A204.1 (cell line): Measurements from ENCODE around the gene ZDHHC21.
A peak's percentile ranks its signal among the peaks of the same experiment; 100 is the strongest.
"Not testable (repeated sequence)": the region's sequence is repeated elsewhere in the genome, so short reads cannot be mapped to it uniquely, and the experiment has no call there.

Experiments
- FAIRE-seq: peaks from 2 replicates; lab custom pipeline; 2012; peaks lifted over from hg19 to GRCh38; lab: Jason Lieb, UNC

Gene ZDHHC21

DNA sequence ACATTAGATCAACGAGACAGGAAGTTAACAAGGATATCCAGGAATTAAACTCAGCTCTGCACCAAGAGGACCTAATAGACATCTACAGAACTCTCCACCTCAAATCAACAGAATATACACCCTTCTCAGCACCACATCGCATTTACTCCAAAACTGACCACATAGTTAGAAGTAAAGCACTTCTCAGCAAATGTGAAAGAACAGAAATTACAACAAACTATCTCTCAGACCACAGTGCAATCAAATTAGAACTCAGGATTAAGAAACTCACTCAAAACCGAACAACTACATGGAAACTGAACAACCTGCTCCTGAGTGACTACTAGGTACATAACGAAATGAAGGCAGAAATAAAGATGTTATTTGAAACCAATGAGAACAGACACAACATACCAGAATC is 10.6 kb downstream of the ZDHHC21 start:
- not testable (repeated sequence) for FAIRE-seq

DNA sequence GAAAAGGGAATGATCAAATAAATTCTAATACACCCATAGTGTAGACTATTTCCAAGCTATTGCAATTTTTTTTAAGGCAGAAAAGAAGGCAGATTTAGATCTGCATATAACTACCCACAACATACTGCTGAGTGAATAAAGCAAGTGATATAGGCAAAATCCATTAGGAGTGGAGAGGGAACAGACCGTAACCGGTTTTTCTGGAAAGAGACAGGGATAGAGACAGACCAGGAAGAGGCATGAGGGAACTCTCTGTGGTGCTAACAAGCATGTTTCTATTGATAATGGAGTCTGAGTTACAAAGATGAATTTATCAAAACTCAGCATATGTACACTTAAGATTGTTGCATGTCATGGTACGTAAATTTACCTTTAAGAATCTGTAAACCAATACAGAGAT is 14.5 kb downstream of the ZDHHC21 start:
- FAIRE-seq = no peak

DNA sequence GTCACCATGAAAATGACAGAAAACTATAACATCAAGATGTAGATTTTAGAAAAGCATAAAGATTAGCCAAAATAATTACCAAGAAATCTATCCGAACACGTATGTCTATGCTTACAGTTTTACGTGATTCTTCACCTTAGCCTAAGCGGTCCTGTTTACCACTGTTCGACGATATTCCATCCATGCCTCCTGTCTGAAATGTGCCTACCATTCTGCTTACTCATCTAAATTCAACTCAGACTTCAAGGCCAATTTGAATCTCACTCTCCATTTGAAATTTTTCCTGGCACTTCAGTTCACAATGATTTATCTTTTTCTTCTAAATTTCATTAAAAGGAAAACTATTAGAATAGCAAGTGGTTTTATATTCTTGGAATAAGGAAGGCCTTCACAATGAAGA is 15.4 kb downstream of the ZDHHC21 start:
- no peak for FAIRE-seq

DNA sequence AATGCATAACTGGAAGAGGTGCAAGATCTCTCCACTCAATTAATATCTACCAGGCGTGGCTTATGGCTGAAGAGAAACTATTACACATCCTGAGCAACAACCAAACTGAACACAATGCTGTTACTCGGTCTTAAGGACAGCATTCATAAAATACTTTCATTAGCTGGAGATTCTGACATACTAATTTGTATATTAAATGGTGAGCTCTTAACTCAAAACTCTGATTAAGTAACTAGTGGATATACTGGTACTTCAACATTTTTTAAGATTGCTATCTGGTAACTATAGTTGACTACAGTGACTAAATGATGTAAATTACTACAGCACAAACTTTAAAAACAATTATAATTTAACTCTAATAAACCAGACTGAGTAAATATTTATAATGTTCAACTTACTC is 15.8 kb downstream of the ZDHHC21 start:
- no peak for FAIRE-seq

DNA sequence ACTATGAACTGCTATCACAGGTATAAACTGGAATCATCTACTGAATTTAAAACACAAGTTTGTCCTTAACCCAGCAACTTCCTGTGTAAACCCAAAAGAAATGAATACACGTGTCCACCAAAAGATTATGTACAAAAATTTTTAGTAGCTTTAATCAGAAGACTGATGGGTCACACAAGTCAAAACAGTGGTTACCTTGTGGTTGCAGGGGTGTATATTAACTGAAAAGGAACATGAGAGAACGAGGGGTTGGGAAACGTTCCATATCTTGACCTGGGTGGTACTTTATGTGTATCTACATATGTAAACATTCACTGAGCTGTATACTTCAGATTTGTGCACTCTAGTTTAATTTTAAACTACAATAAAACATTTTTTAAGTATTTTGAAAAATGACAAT is 18.6 kb downstream of the ZDHHC21 start:
- FAIRE-seq = no peak

DNA sequence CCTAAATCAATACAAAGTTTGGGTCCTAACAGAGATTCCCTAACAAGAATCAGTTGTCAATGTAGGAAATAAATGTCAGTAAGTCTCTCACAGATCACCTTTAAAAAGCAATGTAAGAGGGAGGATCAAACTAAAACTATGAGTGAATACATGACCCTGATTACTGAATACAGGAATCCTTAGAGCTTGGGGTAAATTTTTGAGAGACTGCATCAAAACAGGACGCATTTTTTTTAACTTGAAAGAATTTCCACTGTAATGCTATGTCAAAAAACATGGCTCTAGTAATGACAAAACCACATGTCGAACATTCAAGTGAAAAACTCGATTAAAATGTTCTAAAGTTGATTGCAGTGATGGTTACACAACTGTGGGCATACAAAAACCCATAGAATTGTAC is 21.9 kb downstream of the ZDHHC21 start:
- FAIRE-seq = no peak

DNA sequence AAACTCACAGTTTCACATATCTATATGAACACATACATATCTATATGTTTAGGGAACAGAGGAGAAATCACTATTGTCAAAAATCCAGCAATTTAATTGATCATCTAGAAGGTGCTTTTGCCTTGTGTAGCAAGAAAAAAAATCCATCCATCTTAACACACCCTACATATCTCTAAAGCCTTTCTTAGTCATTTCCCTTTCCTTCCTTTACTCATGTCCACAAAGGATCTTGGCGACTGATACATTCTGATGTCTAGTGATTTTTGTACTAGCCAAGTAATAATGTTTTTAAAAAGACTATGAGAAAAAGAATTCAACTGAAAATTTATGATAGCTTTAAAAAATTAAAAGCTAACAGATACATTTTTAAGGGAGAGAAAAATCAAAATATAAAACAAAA is 22.5 kb downstream of the ZDHHC21 start:
- peak; percentile 25 for FAIRE-seq

DNA sequence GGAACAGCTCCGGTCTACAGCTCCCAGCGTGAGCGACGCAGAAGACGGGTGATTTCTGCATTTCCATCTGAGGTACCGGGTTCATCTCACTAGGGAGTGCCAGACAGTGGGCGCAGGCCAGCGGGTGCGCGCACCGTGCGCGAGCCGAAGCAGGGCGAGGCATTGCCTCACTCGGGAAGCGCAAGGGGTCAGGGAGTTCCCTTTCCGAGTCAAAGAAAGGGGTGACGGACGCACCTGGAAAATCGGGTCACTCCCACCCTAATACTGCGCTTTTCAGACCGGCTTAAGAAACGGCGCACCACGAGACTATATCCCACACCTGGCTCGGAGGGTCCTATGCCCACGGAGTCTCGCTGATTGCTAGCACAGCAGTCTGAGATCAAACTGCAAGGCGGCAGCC is 29.2 kb downstream of the ZDHHC21 start:
- not testable (repeated sequence) for FAIRE-seq

DNA sequence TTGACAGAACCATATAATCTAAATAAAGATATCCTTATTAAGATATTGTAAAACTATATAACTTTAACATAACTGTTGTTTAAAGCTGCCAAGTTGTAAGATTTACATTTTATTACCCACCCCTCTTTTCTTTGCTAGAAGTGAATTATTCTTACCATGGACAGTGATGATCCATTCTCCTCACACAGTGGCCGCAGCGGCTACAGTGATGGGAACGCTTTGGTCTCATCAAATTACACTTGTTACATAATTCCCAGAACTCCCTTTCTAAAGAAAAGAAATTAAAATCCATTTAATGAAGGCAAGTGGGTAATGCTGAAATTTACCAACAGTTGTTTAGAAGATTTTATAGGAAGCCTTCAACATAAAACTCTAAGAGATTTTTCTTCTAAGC is 31.2 kb downstream of the ZDHHC21 start:
- FAIRE-seq = no peak

DNA sequence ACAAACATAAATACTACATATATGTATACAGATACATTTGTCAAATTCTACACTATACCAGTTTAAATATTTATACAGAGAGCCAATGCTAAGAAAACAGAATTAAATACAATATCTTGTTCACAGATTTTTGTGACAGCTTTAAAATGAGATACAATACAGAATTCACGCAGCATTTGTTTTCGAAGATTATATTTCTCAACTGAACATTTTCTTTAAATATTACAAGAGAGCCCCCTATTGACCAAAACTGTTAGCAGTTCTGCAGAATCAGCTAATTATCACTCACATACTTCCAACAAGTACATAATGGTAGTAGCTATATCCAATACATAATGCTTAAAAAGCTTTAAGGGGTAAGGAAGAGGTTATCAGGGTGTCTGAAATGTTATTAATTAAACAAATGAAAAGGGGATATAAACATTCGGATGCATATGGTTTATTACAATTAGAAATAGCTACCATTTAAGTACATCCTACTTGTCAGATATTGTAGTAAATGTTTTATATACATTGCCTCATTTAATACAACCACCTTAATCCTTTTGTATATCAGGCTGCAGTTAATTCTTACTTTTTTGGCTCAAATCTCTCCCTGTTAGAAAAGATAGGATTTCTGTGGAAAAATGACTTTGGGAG is 31.7 kb downstream of the ZDHHC21 start:
- peak; percentile 94 for FAIRE-seq

DNA sequence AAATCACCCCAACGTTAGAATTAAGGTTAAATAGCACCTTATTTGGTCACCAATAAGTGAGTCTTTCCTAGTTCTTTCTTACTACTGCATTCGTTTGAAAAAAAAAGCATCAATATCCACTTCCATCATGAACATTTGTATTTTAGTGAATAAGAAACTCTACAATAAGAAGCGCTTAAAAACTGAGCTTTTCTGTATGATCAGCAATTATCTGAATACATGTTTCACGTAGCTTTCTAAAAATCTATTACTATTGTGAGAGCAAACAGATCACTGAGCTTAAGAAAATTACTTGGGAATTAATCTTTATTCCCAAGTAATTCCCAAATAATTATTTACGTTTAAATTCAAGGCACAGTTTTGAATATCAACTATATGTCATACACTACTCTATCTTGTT is 32.5 kb downstream of the ZDHHC21 start:
- FAIRE-seq = no peak

DNA sequence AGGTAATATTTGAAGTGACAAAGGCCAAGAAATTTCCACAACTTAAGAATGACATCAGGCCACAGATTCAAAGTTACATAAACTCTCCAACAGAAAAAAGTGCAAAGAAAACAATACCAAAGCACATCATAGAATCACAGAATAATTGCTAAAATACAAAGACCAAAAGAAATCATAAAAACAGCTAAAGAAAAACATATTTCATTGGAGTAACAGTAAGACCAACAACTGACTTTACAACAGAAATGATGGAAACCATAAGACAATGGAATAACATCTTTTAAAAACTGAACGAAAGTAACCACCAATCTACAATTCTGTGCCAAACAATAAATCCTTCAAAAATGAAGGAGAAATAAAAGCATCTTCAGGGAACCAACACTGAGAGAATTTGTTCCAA is 38.3 kb downstream of the ZDHHC21 start:
- FAIRE-seq = no peak

DNA sequence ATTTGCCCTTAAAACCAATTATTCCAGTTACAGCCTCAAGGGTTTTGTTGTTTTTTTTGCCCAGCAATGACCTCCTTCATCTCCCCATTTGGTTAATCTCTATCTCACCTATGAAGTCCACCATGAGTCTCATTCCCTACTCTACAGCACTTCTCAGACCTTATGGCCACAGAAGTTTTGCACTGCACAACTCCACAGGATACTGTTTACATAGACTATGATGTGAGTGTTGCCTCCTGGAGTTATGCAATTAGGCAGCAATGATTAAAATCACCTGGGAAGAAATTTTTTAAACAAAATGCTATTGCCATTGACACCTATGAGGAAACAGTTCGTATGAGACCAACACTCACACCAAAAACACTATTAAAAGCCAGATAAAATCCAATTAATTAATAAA is 39.7 kb downstream of the ZDHHC21 start:
- no peak for FAIRE-seq

DNA sequence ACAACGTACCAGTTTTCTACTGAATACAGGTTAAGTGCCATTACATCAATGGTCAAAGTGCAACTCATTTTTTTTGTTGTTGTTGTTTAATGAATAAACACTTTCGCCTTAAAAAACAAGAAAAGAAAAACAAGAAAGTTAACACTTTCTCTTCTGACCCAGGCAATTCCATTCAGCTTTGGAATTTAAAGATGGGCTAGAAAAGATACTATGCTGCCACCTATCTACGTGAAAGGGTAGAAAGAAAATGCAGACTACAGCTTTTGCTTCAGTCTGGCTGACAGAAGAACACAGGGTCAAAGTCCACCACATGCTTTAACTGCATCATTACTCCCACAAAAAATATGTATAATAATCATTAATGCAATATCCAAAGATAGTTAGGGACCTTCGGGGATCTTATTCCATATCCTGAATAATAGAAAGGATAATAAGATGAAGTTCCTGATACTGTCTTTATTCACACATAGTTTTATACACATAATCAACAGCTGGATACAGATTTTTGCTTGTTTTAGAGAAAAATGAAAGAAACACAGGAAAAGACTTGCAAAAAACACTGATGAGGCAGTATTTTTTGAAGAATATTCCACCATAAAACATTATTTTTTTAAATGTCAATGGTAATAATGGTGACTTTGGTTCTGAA is 40.4 kb downstream of the ZDHHC21 start:
- no peak for FAIRE-seq

DNA sequence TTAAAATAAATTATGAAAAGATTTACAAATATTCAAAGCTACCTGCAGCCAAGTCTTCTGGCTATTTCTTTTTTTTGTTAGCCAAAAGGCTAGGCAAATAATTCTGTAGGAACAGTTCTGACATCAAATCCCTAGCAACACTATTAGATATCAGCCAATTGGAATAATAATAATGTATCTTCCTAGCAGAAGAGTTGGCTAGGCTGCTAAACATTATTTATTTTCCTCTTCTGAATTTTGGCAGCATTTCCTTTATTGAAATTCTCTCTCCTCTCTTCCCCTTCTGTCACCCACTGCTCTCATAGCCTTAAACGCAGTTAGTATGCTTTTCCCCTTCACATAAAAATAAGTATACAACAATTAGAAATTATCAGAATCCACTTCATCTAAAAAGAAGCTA is 42.6 kb downstream of the ZDHHC21 start:
- FAIRE-seq = no peak

DNA sequence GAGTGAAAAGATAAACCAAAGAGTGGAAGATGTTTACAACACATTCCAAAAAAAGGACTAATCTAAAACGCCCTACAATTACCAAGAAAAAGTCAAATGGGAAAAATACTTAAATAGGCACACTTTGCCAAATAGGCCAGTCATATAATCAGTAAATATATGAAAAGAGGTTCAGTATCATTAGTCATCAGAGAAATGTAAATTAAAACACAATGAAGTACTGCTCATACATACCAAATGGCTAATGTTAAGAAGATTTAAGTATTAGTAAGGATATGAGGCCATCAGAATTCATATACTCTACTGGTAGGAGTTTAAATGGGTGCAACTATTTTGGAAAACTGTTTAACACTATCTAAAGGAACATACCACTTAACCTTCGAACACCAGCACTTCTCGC is 47.6 kb downstream of the ZDHHC21 start:
- no peak for FAIRE-seq

DNA sequence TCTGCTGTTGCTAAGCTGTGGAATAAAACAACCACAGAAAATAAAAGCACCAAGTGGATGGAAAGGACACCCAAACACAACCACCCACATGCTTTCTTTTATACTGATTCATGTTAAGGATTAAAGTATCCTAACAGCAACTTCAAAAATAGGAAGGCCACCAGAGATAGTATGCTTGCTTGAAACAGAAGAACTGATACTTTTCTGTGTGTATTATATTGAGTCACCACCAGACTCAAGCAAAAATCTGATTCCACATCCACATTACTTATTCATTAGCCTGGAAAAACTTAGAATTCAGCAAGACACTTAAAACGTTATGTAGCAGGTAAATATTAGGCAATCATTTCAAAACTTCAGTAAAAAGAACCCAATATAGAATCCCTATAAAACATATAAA is 52.3 kb downstream of the ZDHHC21 start:
- no peak for FAIRE-seq

DNA sequence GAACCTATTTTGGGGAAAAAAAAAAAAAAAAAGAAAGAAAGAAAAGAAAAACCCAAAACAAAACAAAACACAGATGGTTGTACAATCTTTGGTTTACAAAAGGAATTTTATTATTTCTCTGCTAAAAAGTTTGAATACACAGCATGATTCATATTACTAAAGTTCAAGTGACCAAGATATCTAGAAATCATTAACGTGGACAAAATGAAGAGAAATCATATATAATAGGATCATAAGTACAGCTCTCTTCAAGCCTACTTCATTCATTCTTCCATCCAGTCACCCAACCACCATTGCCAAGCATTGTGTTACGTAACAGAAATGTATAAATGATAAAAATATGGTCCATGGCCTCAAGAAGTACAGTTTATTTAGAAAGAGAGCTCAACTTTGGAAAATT is 52.9 kb downstream of the ZDHHC21 start:
- FAIRE-seq = no peak

DNA sequence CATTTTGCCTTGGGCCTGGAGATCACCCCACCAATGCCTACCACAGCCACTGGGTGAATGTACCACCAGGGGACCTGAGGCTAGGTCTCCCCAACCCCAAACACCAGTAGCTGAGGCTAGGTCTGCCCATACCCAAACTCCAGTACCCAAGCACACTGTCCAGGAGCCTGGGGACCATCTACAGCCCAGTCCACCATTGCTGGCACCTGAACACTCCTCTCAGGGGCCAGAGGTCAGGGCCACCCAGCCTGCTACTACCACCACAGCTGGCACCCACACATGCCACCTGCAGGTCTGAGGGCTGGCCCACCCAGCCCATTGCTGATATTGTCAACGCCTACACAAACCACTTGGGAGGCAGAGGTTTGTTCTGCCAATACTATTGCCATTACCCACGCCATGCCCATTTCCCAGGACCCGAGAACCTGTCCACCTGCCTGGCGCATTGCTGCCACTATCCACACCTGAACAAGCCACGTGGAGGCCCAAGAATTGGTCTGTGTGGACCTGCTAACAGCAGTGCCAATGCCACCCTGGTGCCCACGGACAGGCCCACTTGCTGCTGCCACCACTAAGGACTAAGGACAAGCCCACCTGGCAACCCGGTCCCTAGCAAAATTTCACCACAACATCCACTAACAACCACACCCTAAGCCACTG is 59.2 kb downstream of the ZDHHC21 start:
- no peak for FAIRE-seq

DNA sequence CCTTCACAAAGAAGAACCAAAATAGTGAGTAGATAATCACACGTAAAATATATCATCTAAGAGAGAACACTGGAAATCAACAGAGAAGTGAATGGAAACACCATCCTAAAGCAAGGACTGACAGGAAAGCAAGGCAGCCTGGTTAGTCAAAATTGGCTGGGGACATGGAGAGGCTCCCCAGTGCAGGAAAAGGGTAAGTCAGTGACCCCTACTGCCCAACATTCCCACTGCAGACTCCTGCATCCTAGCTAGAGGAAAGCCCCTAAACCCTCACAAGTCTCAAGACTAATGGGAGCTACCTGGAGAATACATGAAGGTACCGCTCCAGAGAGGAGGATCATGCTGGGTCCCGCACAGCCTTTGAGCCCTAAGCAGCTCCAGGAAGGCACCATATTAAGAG is 60.1 kb downstream of the ZDHHC21 start:
- no peak for FAIRE-seq

DNA sequence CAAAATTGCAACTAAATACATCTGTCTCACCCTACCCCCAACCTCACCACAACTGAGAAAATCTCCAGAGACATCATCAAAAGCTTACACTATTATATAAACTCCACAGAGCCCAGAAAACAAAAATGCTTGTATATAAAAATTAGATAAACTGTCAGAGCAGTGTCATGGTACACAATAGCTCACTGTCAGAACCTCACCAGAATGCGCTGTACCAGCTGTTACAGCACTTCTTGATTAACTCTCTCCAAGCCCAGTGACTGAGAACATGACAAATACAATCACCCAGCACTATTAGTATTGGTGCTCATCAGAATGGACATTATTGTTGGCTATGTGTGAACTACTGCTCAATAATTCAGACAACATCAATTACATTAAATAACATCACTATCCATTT is 65.7 kb downstream of the ZDHHC21 start:
- FAIRE-seq = no peak

DNA sequence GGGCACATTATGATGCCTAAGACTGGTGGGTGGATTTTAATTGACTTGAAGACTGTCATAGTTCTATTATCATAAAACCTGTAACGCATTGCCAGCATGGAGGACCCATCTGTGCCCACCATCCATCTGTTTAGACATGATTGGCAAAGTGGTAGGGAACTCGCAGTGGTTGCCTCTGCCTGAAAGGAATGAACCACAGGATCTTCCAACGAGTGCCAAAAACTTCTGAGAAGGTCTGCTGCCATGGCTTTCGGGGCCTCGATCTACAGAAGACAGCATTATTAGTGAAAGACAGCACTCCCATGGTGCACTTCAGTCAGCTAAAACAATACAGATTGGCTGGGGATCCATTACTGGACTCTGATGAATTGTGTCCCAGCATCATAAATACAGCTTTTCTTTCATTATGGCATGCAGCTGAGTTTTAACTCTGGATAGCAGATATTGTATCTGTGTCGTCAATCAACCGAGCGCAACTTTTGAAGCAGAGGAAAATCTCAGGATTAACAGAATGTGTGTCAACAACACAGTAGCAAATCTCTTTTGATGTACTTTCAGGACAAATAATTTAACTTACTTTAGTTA is 74.3 kb downstream of the ZDHHC21 start:
- FAIRE-seq = no peak

DNA sequence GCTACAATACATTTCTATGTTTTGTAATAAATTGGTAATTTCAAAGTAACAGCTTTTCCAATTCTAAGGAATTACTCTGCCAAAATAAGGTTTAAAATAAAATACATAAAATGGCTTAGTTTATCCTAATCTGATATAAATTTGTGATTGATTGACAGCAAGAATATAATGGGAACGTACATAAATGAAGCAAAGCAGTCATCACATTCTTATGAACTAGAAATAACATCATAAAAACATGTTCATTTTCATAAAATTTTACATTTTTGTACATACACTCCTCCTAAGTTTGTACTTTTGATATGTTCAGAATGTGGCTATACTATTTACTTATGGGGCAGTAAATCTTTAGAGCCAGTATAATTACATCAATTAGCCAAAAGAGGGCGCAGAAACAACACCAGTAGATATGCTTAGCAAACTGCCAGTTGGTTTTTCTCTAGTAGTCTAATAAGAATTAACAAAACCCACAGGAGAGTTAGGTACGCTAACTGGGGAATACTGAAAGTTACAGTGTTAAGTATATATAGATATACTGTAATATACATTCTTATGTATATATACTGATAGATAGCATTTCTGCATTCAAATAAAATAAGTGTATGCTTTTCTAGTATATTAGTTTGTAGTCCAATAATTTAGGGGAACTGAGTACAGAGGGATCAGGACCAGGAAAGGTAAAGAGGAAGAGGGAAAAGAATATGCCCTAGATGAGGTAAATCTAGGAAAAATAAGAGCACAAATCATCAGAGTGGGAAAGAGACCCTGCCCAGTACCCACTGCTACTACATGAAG is 76.8 kb downstream of the ZDHHC21 start:
- FAIRE-seq = peak; percentile 94
